Neuronal stem cell (in vitro differentiated cells): ENCODE measurements around the gene UMAD1.

Source experiments
- DNase-seq: peaks from one replicate; pipeline ENCODE4 v3.0.0-alpha.2; 2013; ENCODE audit warnings: low spot score
- H2AFZ ChIP-seq: one replicate; pipeline ENCODE4 v1.6.1; 2013; ENCODE audit warnings: mild to moderate bottlenecking, low read length, inconsistent platforms
- H2AK5ac ChIP-seq: 2 replicates; pipeline ENCODE4 v1.6.1; 2013; ENCODE audit warnings: low read depth, mild to moderate bottlenecking, inconsistent platforms, low read length, moderate library complexity, mixed read lengths
- H2BK120ac ChIP-seq: 2 replicates; pipeline ENCODE4 v1.6.1; 2013; ENCODE audit warnings: low read depth, mild to moderate bottlenecking, inconsistent platforms, low read length, moderate library complexity, mixed read lengths
- H2BK12ac ChIP-seq: one replicate; pipeline ENCODE4 v1.6.1; 2013; ENCODE audit warnings: low read length, inconsistent platforms
- H2BK15ac ChIP-seq: 2 replicates; pipeline ENCODE4 v1.6.1; 2013; ENCODE audit warnings: mild to moderate bottlenecking, low read length, inconsistent platforms, mixed read lengths
- H2BK5ac ChIP-seq: one replicate; pipeline ENCODE4 v1.6.1; 2013; ENCODE audit warnings: inconsistent platforms, mild to moderate bottlenecking, low read length, moderate library complexity
- H3K14ac ChIP-seq: one replicate; pipeline ENCODE4 v1.6.1; 2013; ENCODE audit warnings: low read length, inconsistent platforms
- H3K18ac ChIP-seq: 2 replicates; pipeline ENCODE4 v1.6.1; 2013; ENCODE audit warnings: low read length, inconsistent platforms
- H3K23ac ChIP-seq: 2 replicates; pipeline ENCODE4 v1.6.1; 2013; ENCODE audit warnings: low read depth, mild to moderate bottlenecking, mixed read lengths, low read length, inconsistent platforms; ENCODE audit not compliant: poor library complexity
- H3K27ac ChIP-seq: replicated peaks from 3 replicates; pipeline ENCODE4 v1.5.1; 2013; ENCODE audit warnings: low read length, inconsistent platforms
- H3K27me3 ChIP-seq, 3 experiments: 2 replicates each; pipeline ENCODE4 v1.6.1; 2013; ENCODE audit warnings: low read length in 3 of 3, mild to moderate bottlenecking in 2 of 3, inconsistent platforms in 1 of 3, low read depth in 1 of 3, mixed read lengths in 1 of 3, moderate library complexity in 1 of 3; ENCODE audit not compliant: control insufficient read depth in 3 of 3, insufficient read depth in 3 of 3
- H3K36me3 ChIP-seq, 2 donors: replicated peaks in 1 of 2; 2 replicates each; pipeline ENCODE4 v1.6.1; 2013; ENCODE audit warnings: low read length in 2 of 2; ENCODE audit not compliant: control insufficient read depth in 2 of 2, insufficient read depth in 2 of 2
- H3K4ac ChIP-seq: 2 replicates; pipeline ENCODE4 v1.6.1; 2013; ENCODE audit warnings: inconsistent platforms, mild to moderate bottlenecking, low read length, moderate library complexity
- H3K4me1 ChIP-seq, 2 donors: 1 replicate in 1 of 2; 2 replicates in 1 of 2; pipeline ENCODE4 v1.6.1; 2013; ENCODE audit warnings: low read length in 2 of 2, low read depth in 1 of 2; ENCODE audit not compliant: control insufficient read depth in 2 of 2, insufficient read depth in 1 of 2
- H3K4me2 ChIP-seq: one replicate; pipeline ENCODE4 v1.6.1; 2013; ENCODE audit warnings: mild to moderate bottlenecking, low read length, inconsistent platforms; ENCODE audit not compliant: insufficient read depth, poor library complexity, severe bottlenecking
- H3K4me3 ChIP-seq, 2 donors: 2 replicates each; pipeline ENCODE4 v1.5.1; 2013; ENCODE audit warnings: low read length in 2 of 2, mild to moderate bottlenecking in 2 of 2, inconsistent platforms in 1 of 2, moderate library complexity in 1 of 2
- H3K79me1 ChIP-seq: one replicate; pipeline ENCODE4 v1.6.1; 2013; ENCODE audit warnings: low read depth, mild to moderate bottlenecking, inconsistent platforms, low read length, moderate library complexity
- H3K9ac ChIP-seq: one replicate; pipeline ENCODE4 v1.6.1; 2013; ENCODE audit warnings: mild to moderate bottlenecking, low read depth, low read length, inconsistent platforms; ENCODE audit not compliant: poor library complexity
- H3K9me3 ChIP-seq, 2 donors: replicated peaks in 1 of 2; 2 replicates each; pipeline versions ENCODE3 to v1.6.1; 2013; ENCODE audit warnings: low read length in 2 of 2, mild to moderate bottlenecking in 2 of 2, inconsistent platforms in 1 of 2, low read depth in 1 of 2, mixed read lengths in 1 of 2, moderate library complexity in 1 of 2; ENCODE audit not compliant: control insufficient read depth in 2 of 2, insufficient read depth in 1 of 2
- H4K8ac ChIP-seq: one replicate; pipeline ENCODE4 v1.6.1; 2013; ENCODE audit warnings: low read depth, mild to moderate bottlenecking, inconsistent platforms, low read length, moderate library complexity
- H4K91ac ChIP-seq: one replicate; pipeline ENCODE4 v1.6.1; 2013; ENCODE audit warnings: low read length, low read depth, mild to moderate bottlenecking, inconsistent platforms; ENCODE audit not compliant: poor library complexity
- WGBS, 2 donors: extraction: QIAGEN DNeasy Blood & Tissue Kit; methylation state at CpG; one replicate each; pipeline ENCODE4 v1.1.7; 2013; ENCODE audit warnings: missing lambda C conversion rate in 2 of 2, mixed read lengths in 1 of 2; ENCODE audit not compliant: insufficient read length in 2 of 2, insufficient replicate concordance in 1 of 2; ENCODE audit errors: extremely low coverage in 2 of 2; 5-methylcytosine and 5-hydroxymethylcytosine counted together

Gene UMAD1

DNA sequence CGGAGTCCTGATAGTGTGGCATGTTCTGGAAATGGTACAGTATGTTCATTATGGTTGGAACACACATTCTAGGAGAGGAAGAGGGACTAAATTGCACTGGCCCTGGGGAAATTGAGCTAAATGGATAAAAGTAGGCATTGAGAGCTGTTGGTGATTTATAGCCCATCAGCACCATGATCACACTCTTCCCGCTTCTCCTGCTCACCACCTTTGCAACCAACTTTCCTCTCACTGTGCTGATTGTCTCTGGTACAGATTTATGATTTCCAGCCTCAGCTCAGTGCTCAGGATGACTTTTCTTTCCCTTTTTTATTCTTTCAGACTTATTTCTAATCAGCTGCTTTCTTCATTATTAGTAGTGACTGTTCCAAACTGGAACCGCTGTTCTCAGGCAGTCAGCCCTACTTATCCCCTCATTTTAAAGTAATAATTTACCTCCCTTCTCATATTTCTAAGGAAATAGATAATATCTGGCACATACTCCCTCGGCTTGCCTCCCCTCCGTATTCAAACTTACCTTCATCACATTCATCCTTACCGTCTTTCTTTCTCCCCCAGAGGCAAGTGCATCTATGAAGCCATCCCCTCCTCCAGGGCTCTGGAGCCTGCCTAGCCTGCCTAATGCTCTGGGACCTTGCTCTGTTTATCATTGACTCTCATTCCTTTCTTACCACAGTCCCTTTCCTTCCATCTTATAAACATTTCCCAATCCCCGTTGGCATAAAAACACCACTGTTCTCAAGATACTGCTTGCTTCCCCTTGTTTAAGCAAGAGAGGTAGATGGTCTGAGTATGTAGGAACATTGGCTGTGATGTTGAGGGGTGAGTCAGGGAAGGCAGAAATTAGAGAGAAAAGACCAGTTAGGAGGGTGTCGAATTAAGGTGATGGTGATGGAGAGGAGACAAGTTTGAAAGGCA is 129.4 kb downstream of the UMAD1 start:
- 100% methylated on average over 1 to 5 of the region's 8 CpGs for WGBS, 2 donors
- Histone ChIP-seq H3K9me3 (no peaks in the 10 kb centered on the region), H3K4me1 (peaks cover 5 to 18% of the 10 kb centered on the region in 2 donors), H3K4me2 (no peak overlapping the region), H3K27me3 (no peaks in the 10 kb centered on the region), H3K27ac (no peak overlapping the region), H3K14ac (no peak overlapping the region), H3K4me3 (no peak overlapping the region), H2BK120ac (no peak overlapping the region), H3K79me1 (no peaks in the 10 kb centered on the region), H3K23ac (no peak overlapping the region), H2BK15ac (no peak overlapping the region), H4K8ac (no peak overlapping the region), H2BK5ac (no peak overlapping the region), H3K36me3 (no peaks in the 10 kb centered on the region), H2AK5ac (no peak overlapping the region), H2BK12ac (no peak overlapping the region), H3K18ac (no peak overlapping the region), H2AFZ (no peak overlapping the region), H3K9ac (no peak overlapping the region), H3K4ac (no peak overlapping the region), H4K91ac (no peak overlapping the region)
- no peak for DNase-seq

DNA sequence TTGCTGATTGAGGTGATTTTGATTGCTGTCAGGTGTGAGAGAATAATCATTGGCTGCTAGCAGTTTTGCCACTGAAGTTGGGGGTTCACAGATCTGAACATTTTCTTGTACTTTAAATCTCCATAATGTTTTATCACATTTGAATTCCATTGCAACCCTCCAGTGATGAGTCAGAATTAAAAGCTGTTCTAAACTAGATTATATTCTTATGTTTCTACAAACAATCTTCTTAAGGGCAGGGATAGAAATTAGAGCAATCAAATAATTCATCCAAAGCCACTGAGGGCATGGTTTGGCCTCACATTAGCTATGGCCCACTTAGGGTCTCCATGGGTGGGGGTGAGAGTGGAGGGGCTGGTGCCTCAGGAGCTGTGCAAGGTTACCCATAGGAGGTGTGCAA is 130.9 kb downstream of the UMAD1 start:
- Histone ChIP-seq H3K4ac (no peak overlapping the region), H3K9ac (no peak overlapping the region), H3K4me3 (no peak overlapping the region), H4K8ac (no peak overlapping the region), H3K4me2 (no peak overlapping the region), H3K79me1 (no peaks in the 10 kb centered on the region), H3K14ac (no peak overlapping the region), H2BK5ac (no peak overlapping the region), H3K18ac (no peak overlapping the region), H2AFZ (no peak overlapping the region), H4K91ac (no peak overlapping the region), H3K4me1 (peaks cover 5 to 18% of the 10 kb centered on the region in 2 donors), H2BK15ac (no peak overlapping the region), H3K27me3 (no peaks in the 10 kb centered on the region), H2BK12ac (no peak overlapping the region), H2AK5ac (no peak overlapping the region), H3K23ac (no peak overlapping the region), H2BK120ac (no peak overlapping the region), H3K36me3 (no peaks in the 10 kb centered on the region), H3K27ac (no peak overlapping the region), H3K9me3 (no peaks in the 10 kb centered on the region)
- no peak for DNase-seq

DNA sequence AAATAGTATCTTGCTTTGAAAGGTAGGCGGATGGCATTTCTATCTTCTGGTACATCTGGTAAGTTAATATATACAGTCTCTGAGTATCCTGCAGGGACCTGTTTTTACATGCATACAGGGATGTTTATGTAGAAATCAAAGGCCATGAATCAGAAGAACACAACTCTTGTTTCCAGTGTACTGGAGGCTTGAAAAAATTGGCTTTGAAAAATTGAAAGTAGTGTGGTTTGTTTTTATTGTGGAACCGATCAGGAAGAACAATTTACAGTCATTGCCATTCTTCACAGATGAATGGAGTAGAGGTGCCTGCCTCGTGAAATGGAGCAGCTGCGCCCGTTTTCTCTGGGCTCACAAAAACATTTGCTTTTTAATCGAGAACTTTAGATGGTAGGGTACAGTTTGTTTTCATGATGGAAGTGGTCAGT is 131.9 kb downstream of the UMAD1 start:
- Histone ChIP-seq H3K18ac (no peak overlapping the region), H3K27ac (no peak overlapping the region), H3K4ac (no peak overlapping the region), H3K23ac (no peak overlapping the region), H2AFZ (peak overlapping the region; percentile 74), H4K91ac (no peak overlapping the region), H3K14ac (no peak overlapping the region), H3K9ac (no peak overlapping the region), H2BK120ac (no peak overlapping the region), H3K9me3 (no peaks in the 10 kb centered on the region), H2BK5ac (no peak overlapping the region), H3K36me3 (no peaks in the 10 kb centered on the region), H3K4me3 (no peak overlapping the region), H3K79me1 (no peaks in the 10 kb centered on the region), H3K4me2 (no peak overlapping the region), H2BK15ac (no peak overlapping the region), H4K8ac (no peak overlapping the region), H2BK12ac (no peak overlapping the region), H3K27me3 (no peaks in the 10 kb centered on the region), H2AK5ac (no peak overlapping the region), H3K4me1 (peaks cover 5 to 18% of the 10 kb centered on the region in 2 donors)
- no peak for DNase-seq
- no CpG with 5 or more reads among the region's 6 CpGs for WGBS, 2 donors

DNA sequence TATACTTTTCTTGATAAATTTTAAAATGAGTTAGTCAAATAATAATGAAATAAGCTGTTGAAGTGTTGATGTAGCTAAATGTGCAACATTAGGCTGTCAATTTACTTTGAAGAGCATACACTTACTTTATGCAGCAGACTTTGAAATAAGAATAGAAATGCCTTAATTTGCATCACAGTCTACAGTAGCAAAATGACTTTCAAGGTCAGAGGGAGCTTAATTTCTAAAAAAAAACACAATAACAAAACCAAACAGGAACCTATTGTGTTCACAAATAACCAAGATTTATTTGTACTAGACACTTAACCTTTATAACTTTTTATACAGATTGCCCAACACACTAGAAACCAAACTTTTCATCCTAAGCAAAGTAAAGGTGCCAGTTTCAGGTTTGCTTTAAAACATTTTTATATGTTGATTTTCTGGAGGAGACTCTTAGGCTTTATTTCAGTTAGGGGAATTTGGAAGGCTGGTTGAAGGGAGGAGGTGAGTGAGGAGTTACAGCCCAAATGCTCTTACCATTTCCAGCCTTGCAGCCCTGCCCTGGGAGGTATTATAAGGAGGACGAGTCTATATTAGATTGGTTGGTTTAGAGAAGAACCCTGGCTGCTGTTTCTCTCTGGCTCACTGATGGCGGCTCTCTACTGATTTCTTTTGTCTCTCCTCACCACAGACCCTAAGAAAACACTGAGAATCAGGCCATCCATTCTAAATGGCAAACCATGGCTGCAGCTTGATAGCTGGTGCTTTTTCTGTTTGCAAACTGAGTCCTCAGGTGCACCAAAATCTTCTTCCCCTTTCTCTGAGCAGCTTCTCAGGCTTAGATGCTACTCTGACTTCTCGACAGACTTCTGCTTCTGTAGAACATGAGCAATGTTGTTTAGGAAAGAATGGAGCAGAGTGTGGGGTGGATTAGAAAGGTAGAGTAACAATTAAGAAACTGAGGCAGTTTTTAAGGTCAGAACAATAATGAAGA is 133.1 kb downstream of the UMAD1 start:
- no peak overlapping the region for H2BK15ac ChIP-seq
- H3K4me2 ChIP-seq: no peak overlapping the region
- no peak overlapping the region for H2BK12ac ChIP-seq
- H3K36me3 ChIP-seq: no peaks in the 10 kb centered on the region
- no peak overlapping the region for H4K91ac ChIP-seq
- no peak overlapping the region for H2AK5ac ChIP-seq
- H3K27ac ChIP-seq: no peak overlapping the region
- no peak overlapping the region for H3K23ac ChIP-seq
- no peak overlapping the region for H3K4me3 ChIP-seq
- no peak overlapping the region for H4K8ac ChIP-seq
- no peak overlapping the region for H2AFZ ChIP-seq
- H3K79me1 ChIP-seq: no peaks in the 10 kb centered on the region
- no peak overlapping the region for H3K9ac ChIP-seq
- H2BK120ac ChIP-seq: no peak overlapping the region
- H3K4me1 ChIP-seq: peaks cover 5 to 16% of the 10 kb centered on the region in 2 donors
- H3K14ac ChIP-seq: no peak overlapping the region
- DNase-seq: no peak
- H3K9me3 ChIP-seq: no peaks in the 10 kb centered on the region
- no peak overlapping the region for H2BK5ac ChIP-seq
- H3K27me3 ChIP-seq: no peaks in the 10 kb centered on the region
- H3K4ac ChIP-seq: no peak overlapping the region
- WGBS, 2 donors: no CpG with 5 or more reads among the region's 3 CpGs
- H3K18ac ChIP-seq: no peak overlapping the region
